ENCODE results near the gene LHX6. TPM values are rescaled to one million over a fixed set of nuclear protein-coding genes. Genes with fewer than 3 reads are reported as not detected.

Gene LHX6
- polyA plus RNA-seq: 1 to 10 TPM in 2 of 4 donors, under 1 TPM in 2; 0.27 to 7.7 (median 0.78) TPM
- long read RNA-seq, donor 1, partial matches to known transcripts: 0 of 2 reads
- long read RNA-seq, donor 1, other reads (novel, unspliced or antisense): 0 of 2 reads
- long read RNA-seq, donor 2: 0 reads
- long read RNA-seq, donor 3: 0 reads
- long read RNA-seq, donor 4: 0 reads
- long read RNA-seq, donor 5: 0 reads
- long read RNA-seq, donor 6: 0 reads
- long read RNA-seq, donor 7: 0 reads
- long read RNA-seq, donor 8: 0 reads
- long read RNA-seq, donor 9: 0 reads
- long read RNA-seq, donor 10, partial matches to known transcripts: 0 of 1 reads
- long read RNA-seq, donor 10, other reads (novel, unspliced or antisense): 0 of 1 reads

GRCh38 chr9:122228568-122229484 is at the start of gene LHX6:
TSS of gene LHX6 (minus strand) at chr9:122228957. CDS start at chr9:122228740, 217 bp downstream.
- H3K27ac ChIP-seq (ENCODE audit: low read depth in 1 of 3, low read length in 2 of 3): no peak within 1 kb of the TSS
- WGBS, 3 donors: 2 to 8% (median 5%) methylated on average over 47 to 70 of the region's 70 CpGs
- no peaks in the 10 kb centered on the region for H3K9me3 ChIP-seq (ENCODE audit: control insufficient read depth in 2 of 2, insufficient read depth in 1 of 2, low read depth in 1 of 2, low read length in 1 of 2)
- H3K27me3 ChIP-seq (ENCODE audit: control insufficient read depth in 3 of 3, insufficient read depth in 3 of 3, low read length in 3 of 3): peaks cover 10 to 91% (median 52%) of the 10 kb centered on the region in 3 donors
- no peaks in the 10 kb centered on the region for H3K36me3 ChIP-seq (ENCODE audit: control insufficient read depth in 3 of 3, insufficient read depth in 2 of 3, low read depth in 1 of 3, low read length in 3 of 3)
- peak within 1 kb of the TSS in 2 of 3 donors; percentile 10 to 26 for H3K4me3 ChIP-seq (ENCODE audit: low read depth in 1 of 3, low read length in 3 of 3)
- FAIRE-seq: no peak
- peak in 1 of 2 donors; percentile 42 for DNase-seq
- peaks cover 0 to 3% (median 2%) of the 10 kb centered on the region in 3 donors for H3K4me1 ChIP-seq (ENCODE audit: control insufficient read depth in 3 of 3, insufficient read depth in 2 of 3, low read depth in 1 of 3, low read length in 2 of 3)

DNA sequence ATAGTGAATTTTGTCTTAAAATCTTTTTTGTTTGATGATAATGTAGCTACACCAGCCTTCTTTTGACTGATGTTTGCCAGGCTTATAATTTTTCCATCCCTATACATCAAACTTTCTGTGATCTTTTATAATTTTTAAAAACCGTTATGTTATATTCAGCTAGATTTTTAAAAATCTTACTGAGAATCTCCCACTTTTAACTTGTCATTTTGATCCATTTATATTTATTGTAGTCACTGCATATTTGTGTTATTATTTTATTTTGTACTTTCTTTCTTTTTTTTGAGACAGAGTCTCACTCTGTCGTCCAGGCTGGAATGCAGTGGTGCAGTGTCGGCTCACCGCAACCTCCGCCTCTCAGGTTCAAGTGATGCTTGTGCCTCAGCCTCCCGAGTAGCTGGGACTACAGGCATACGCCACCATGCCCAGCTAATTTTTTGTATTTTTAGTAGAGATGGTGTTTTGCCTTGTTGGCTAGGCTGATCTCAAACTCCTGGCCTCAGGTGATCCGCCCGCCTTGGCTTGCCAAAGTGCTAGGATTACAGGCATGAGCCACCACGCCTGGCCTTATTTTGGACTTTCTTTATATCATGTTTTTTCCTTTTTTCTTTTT is 48.6 kb upstream of the LHX6 start:
- H3K27ac ChIP-seq (ENCODE audit: low read depth in 1 of 3, low read length in 2 of 3): no peak overlapping the region
- H3K4me1 ChIP-seq (ENCODE audit: control insufficient read depth in 3 of 3, insufficient read depth in 2 of 3, low read depth in 1 of 3, low read length in 2 of 3): no peaks in the 10 kb centered on the region
- no peak for DNase-seq
- no peaks in the 10 kb centered on the region for H3K27me3 ChIP-seq (ENCODE audit: control insufficient read depth in 3 of 3, insufficient read depth in 3 of 3, low read length in 3 of 3)
- no peak overlapping the region for H3K4me3 ChIP-seq (ENCODE audit: low read depth in 1 of 3, low read length in 3 of 3)
- H3K9me3 ChIP-seq (ENCODE audit: control insufficient read depth in 2 of 2, insufficient read depth in 1 of 2, low read depth in 1 of 2, low read length in 1 of 2): peaks cover 0 to 11% of the 10 kb centered on the region in 2 donors
- H3K36me3 ChIP-seq (ENCODE audit: control insufficient read depth in 3 of 3, insufficient read depth in 2 of 3, low read depth in 1 of 3, low read length in 3 of 3): peaks cover 1 to 22% (median 11%) of the 10 kb centered on the region in 3 donors
- no peak for FAIRE-seq
- 97 to 100% (median 97%) methylated on average over 10 of the region's 10 CpGs for WGBS, 3 donors

DNA sequence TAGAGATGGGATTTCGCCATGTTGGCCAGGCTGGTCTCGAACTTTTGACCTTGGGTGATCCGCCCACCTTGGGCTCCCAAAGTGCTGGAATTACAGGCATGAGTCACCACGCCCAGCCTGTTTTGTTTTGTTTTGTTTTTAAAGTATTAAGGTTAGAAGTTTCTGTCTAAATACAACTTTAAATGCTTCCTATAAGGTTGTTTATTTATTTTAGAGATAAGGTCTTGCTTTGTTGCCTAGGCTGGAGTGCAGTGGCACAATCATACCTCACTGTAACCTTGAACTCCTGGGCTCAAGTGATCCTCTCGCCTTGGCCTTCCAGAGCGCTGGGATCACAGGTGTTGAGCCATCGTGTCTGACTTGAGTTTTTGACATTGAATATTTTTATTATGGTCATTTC is 47.3 kb upstream of the LHX6 start:
- H3K27ac ChIP-seq (ENCODE audit: low read depth in 1 of 3, low read length in 2 of 3): no peak overlapping the region
- H3K36me3 ChIP-seq (ENCODE audit: control insufficient read depth in 3 of 3, insufficient read depth in 2 of 3, low read depth in 1 of 3, low read length in 3 of 3): peaks cover 2 to 22% (median 8%) of the 10 kb centered on the region in 3 donors

DNA sequence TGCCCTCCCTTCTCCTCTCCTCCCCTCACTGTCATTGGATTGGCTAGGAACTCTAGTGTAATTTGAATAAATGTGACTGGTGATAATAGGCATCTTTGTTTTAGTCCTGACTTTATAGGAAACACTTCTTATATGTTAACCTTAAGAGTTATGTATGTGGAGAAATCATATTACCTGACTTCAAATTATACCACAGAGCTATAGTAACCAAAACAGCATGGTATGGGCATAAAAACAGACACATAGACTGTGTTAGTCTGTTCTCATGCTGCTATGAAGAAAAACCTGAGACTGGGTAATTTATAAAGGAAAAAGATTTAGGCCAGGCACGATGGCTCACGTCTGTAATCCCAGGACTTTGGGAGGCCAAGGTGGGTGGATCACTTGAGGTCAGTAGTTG is 45.3 kb upstream of the LHX6 start:
- H3K4me1 ChIP-seq (ENCODE audit: control insufficient read depth in 3 of 3, insufficient read depth in 2 of 3, low read depth in 1 of 3, low read length in 2 of 3): no peaks in the 10 kb centered on the region
- no peak overlapping the region for H3K27ac ChIP-seq (ENCODE audit: low read depth in 1 of 3, low read length in 2 of 3)
- peaks cover 2 to 22% (median 8%) of the 10 kb centered on the region in 3 donors for H3K36me3 ChIP-seq (ENCODE audit: control insufficient read depth in 3 of 3, insufficient read depth in 2 of 3, low read depth in 1 of 3, low read length in 3 of 3)
- no peaks in the 10 kb centered on the region for H3K27me3 ChIP-seq (ENCODE audit: control insufficient read depth in 3 of 3, insufficient read depth in 3 of 3, low read length in 3 of 3)
- no peak for FAIRE-seq
- H3K9me3 ChIP-seq (ENCODE audit: control insufficient read depth in 2 of 2, insufficient read depth in 1 of 2, low read depth in 1 of 2, low read length in 1 of 2): peaks cover 0 to 11% of the 10 kb centered on the region in 2 donors
- no peak for DNase-seq
- 96 to 100% (median 97%) methylated on average over 2 of the region's 2 CpGs for WGBS, 3 donors
- no peak overlapping the region for H3K4me3 ChIP-seq (ENCODE audit: low read depth in 1 of 3, low read length in 3 of 3)

More for the DNA sequence above, 47.3 kb upstream of the LHX6 start:
- 95 to 98% (median 96%) methylated on average over 7 of the region's 7 CpGs for WGBS, 3 donors
- peaks cover 0 to 11% of the 10 kb centered on the region in 2 donors for H3K9me3 ChIP-seq (ENCODE audit: control insufficient read depth in 2 of 2, insufficient read depth in 1 of 2, low read depth in 1 of 2, low read length in 1 of 2)
- no peak overlapping the region for H3K4me3 ChIP-seq (ENCODE audit: low read depth in 1 of 3, low read length in 3 of 3)
- H3K4me1 ChIP-seq (ENCODE audit: control insufficient read depth in 3 of 3, insufficient read depth in 2 of 3, low read depth in 1 of 3, low read length in 2 of 3): no peaks in the 10 kb centered on the region
- no peaks in the 10 kb centered on the region for H3K27me3 ChIP-seq (ENCODE audit: control insufficient read depth in 3 of 3, insufficient read depth in 3 of 3, low read length in 3 of 3)
- FAIRE-seq (no peak), DNase-seq (no peak)

DNA sequence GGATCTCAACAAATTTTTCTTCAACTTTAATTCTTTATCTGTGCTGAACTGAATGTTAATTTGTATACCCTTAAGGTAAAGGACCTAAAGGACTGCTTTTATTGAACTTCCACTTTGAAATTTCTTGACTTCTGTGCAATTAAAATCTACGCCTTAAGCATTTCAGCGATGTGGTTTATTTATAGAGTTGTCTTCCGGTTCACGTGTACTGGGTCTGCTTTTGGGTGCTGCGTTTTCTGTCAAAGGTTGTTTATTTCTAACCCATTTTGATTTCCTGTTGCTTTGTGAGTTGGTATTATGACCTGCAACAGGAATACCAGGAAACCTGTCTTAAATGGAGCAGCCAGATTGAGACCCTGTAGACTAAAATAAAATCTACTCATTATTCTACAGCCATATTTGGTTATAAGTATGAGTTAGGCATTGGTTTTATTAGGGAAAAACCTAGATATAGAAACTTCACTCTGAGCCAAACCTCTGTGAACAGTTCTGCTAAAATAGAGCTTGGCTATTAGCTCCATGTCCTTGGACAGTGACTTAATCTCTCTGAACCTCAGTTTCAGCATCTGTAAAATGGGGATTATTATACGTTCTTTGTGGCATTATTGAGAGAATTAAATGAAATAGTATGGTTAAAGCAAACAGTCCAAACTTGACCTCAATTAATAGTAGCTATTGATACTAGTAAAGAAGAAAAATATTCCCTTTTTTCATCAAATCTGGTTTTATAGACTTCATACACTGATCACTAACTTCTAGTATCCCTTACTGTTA is 39.5 kb upstream of the LHX6 start:
- WGBS, 3 donors: 79 to 94% (median 81%) methylated on average over 6 of the region's 6 CpGs
- Histone ChIP-seq H3K27ac (ENCODE audit: low read depth in 1 of 3, low read length in 2 of 3) (no peak overlapping the region), H3K4me1 (ENCODE audit: control insufficient read depth in 3 of 3, insufficient read depth in 2 of 3, low read depth in 1 of 3, low read length in 2 of 3) (peaks cover 3 to 9% (median 5%) of the 10 kb centered on the region in 3 donors), H3K27me3 (ENCODE audit: control insufficient read depth in 3 of 3, insufficient read depth in 3 of 3, low read length in 3 of 3) (no peaks in the 10 kb centered on the region), H3K36me3 (ENCODE audit: control insufficient read depth in 3 of 3, insufficient read depth in 2 of 3, low read depth in 1 of 3, low read length in 3 of 3) (peaks cover 2 to 6% (median 3%) of the 10 kb centered on the region in 3 donors), H3K4me3 (ENCODE audit: low read depth in 1 of 3, low read length in 3 of 3) (no peak overlapping the region), H3K9me3 (ENCODE audit: control insufficient read depth in 2 of 2, insufficient read depth in 1 of 2, low read depth in 1 of 2, low read length in 1 of 2) (no peaks in the 10 kb centered on the region)
- no peak for FAIRE-seq
- no peak for DNase-seq

DNA sequence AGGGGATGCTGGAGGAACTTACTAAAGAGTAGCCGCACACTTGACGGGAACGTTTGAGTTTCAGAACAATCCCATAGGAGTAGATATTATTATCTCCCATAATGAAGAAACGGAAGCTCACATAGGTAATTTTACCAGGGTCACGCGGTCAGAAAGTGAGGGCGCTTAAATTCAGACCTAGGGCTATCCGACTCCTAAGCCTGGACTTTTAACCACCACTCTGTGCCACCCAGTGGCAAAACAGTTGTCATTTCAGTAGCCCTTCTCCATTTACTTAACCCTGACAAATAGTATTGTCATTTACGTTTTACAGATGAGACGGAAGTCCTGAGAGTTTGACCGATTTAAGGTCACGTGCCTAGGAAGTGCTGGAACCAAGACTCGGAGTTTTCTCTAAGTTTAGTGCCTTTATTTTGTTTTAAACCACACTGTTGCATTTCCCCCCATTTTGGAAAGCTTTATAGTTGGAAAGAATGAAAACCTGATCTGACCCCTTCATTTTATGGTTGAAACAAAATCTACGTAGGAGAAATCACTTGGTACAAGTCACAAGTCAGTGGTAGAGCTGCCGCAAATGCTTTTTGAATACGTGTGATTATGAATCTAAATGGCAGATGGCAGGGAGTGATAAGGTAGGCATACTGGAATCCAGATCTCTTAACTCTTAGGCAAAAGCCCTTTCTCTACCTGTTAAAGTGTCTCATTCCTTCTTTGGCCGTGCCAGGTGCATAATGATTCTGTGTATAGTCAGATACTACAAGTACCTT is 36.6 kb upstream of the LHX6 start:
- no peaks in the 10 kb centered on the region for H3K27me3 ChIP-seq (ENCODE audit: control insufficient read depth in 3 of 3, insufficient read depth in 3 of 3, low read length in 3 of 3)
- peak overlapping the region; percentile 64 to 98 (median 71) for H3K4me3 ChIP-seq (ENCODE audit: low read depth in 1 of 3, low read length in 3 of 3)
- FAIRE-seq (no peak), DNase-seq (peak; percentile 60 to 75)
- H3K4me1 ChIP-seq (ENCODE audit: control insufficient read depth in 3 of 3, insufficient read depth in 2 of 3, low read depth in 1 of 3, low read length in 2 of 3): peaks cover 3 to 14% (median 10%) of the 10 kb centered on the region in 3 donors
- WGBS, 3 donors: 3 to 8% (median 3%) methylated on average over 17 of the region's 17 CpGs
- no peaks in the 10 kb centered on the region for H3K9me3 ChIP-seq (ENCODE audit: control insufficient read depth in 2 of 2, insufficient read depth in 1 of 2, low read depth in 1 of 2, low read length in 1 of 2)
- peak overlapping the region; percentile 73 to 95 (median 93) for H3K27ac ChIP-seq (ENCODE audit: low read depth in 1 of 3, low read length in 2 of 3)
- H3K36me3 ChIP-seq (ENCODE audit: control insufficient read depth in 3 of 3, insufficient read depth in 2 of 3, low read depth in 1 of 3, low read length in 3 of 3): peaks cover 0 to 7% (median 4%) of the 10 kb centered on the region in 3 donors

DNA sequence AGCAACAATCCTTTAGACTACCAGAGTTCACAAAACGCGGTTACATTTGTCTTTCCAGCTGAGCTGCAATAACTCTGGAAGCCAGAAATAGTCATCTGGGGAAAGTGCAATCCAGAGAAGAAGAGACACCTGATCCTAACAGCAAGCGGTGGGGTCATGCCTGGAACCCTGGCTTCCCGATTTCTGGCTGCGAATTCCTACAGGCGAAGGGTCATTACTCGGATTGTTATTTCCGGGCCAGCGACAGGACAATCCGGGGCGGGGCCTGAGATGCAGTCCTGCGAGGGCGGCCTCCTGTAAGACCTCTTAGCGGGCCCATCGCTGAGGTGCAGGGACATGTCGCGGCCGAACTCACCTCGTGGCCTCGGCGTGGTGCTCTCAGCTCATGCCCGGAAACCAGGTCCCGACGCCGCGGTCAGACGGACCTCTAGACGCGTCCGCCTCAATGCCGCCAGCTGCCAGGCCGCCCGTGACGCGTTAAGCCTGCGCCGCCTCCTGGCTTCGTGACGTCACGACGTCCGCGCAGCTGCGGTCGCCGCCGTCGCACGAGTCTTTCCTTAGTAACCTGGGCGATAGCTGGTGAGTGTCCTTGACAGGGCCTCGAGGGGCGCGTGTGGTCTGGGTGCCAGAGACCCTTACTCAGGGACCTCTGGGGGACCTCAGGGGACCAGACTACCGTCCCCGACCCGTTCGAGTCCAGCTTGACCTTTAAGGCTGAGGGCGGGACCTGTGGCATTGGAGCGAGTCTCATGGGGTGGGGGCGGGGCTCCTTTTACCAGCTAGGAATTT is 35.8 kb upstream of the LHX6 start, which contains the start of the genes MRRF and RBM18:
TSS of gene MRRF (plus strand) at position 523 of the 789 bp plus-strand sequence. CDS start 6,010 bp downstream, outside the sequence.
TSS of gene RBM18 (minus strand) at position 481 of the 789 bp plus-strand sequence. CDS start 3,348 bp downstream, outside the sequence.
- WGBS, 3 donors: 0 to 1% (median 1%) methylated on average over 57 to 60 of the region's 60 CpGs
- DNase-seq: peak; percentile 86 to 99
- Histone ChIP-seq H3K4me3 (ENCODE audit: low read depth in 1 of 3, low read length in 3 of 3) (peak within 1 kb of the TSS; percentile 64 to 98 (median 71)), H3K36me3 (ENCODE audit: control insufficient read depth in 3 of 3, insufficient read depth in 2 of 3, low read depth in 1 of 3, low read length in 3 of 3) (peaks cover 4 to 13% (median 5%) of the 10 kb centered on the region in 3 donors), H3K9me3 (ENCODE audit: control insufficient read depth in 2 of 2, insufficient read depth in 1 of 2, low read depth in 1 of 2, low read length in 1 of 2) (no peaks in the 10 kb centered on the region), H3K27ac (ENCODE audit: low read depth in 1 of 3, low read length in 2 of 3) (peak within 1 kb of the TSS; percentile 73 to 95 (median 93)), H3K27me3 (ENCODE audit: control insufficient read depth in 3 of 3, insufficient read depth in 3 of 3, low read length in 3 of 3) (no peaks in the 10 kb centered on the region), H3K4me1 (ENCODE audit: control insufficient read depth in 3 of 3, insufficient read depth in 2 of 3, low read depth in 1 of 3, low read length in 2 of 3) (peaks cover 3 to 14% (median 10%) of the 10 kb centered on the region in 3 donors)
- no peak for FAIRE-seq
